Measurements from ENCODE around the gene OPRD1.
A peak's percentile ranks its signal among the peaks of the same experiment; 100 is the strongest.
"Not testable (repeated sequence)": the region's sequence is repeated elsewhere in the genome, so short reads cannot be mapped to it uniquely, and the experiment has no call there.

Gene OPRD1

GRCh38 chr1:28811766-28812668, at the start of gene OPRD1:
Gene OPRD1 (plus strand): TSS chr1:28812170. CDS start chr1:28812384, 214 bp downstream.
- DNase-seq (ENCODE audit: low read depth): no peak

GRCh38 chr1:28766532-28767183, 45.3 kb upstream of the OPRD1 start:
- no peak for DNase-seq (ENCODE audit: low read depth)

DNA sequence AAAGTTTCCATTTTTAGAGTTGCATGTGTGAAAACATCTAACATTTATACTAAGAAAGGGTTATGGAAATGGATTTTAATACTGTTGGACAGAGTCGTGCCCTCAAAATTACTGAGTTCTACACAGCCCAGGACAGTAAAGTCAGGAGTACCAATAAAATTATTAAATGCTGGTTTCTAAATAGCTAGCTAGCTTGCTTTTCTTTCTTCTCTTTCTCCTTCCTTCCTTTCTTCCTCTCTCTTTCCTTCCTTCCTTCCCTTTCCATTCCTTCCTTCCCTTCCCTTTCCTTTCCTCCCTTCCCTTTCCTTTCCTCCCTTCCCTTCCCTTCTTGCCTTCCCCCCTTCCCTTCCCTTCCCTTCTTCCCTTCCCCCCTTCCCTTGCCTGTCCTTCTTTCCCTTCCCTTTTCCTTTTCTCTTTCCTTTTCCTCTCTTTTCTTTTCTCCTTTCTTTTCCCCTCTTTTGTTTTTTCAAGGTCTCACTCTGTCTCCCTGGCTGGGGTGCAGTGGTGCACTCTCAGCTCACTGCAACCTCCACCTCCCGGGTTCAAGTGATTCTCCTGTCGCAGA, 41.3 kb upstream of the OPRD1 start:
- DNase-seq (ENCODE audit: low read depth): no peak

DNA sequence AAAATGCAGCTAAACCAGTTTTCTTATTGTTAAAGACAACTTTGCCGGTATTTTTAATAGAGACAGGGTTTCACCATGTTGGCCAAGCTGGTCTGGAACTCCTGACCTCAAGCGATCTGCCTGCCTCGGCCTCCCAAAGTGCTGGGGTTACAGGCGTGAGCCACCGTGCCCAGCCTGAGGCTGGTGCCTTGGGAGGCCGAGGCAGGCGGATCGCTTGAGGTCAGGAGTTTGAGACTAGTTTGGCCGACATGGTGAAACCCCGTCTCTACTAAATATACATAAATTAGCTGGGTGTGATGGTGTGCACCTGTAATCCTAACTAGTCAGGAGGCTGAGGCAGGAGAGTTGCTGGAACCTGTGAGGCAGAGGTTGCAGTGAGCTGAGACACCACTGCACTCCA, 40.0 kb upstream of the OPRD1 start:
- DNase-seq (ENCODE audit: low read depth): not testable (repeated sequence)

DNA sequence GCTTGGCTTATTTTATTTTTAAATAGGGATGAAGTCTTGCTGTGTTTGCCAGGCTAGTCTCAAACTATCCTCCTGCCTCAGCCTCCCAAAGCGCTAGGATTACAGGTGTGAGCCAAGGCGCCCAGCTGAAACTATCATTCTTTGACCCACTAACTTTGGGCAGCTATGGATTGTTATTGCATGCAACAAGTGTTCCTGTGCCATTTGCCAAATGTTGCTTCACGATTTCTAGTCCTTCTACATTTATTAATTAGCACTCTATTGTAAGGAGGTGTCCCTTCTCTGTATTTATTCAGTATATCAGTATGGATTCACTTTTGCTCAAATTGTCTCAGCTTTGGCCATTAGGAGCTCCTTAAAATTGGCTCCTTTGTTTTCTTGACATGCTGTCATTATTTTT, 38.9 kb upstream of the OPRD1 start:
- DNase-seq (ENCODE audit: low read depth): no peak

DNA sequence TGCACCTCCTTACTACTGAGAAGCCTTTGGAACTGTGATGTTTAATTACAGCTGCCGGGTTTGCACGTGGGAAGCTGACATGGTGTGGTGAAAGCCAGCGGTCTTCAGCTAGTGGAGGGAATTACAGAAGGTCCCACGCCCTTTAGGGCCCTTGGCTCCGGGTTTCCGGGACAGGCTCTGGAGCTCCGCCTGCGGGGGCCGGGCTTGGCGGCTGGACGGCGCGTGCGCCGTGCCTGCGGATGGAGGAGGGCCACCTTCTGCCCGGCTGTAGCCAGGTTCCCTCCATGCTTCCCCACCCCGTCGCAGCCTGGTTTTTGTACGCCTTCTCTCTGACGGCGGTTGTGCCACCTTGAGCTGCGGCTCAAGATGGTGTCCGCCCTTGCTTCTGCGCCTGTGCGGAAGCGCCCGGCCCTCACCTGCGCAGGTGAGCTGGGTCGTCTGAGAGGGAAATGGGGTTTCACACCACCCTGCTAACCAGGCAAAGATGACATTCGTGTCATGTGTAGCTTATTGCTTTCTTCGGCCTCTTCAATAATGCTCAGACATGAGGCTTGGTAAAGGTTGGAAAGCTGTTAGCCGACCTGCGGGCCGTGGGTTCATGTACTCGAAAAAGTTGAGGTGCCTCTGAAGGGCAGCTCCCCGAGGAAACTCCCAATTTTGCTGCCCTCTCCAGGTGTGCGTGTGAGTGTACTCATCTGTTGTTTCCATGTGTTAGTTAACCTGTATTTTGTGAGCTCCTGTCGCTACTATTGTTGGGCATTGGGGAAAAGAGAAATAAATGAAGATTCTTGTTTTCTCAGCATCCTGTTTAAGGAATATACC, 36.6 kb upstream of the OPRD1 start:
- peak; percentile 46 for DNase-seq (ENCODE audit: low read depth)

- no peak for DNase-seq (ENCODE audit: low read depth)
Observed at GRCh38 chr1:28776341-28776740, 35.6 kb upstream of the OPRD1 start.

GRCh38 chr1:28778021-28778420, 33.9 kb upstream of the OPRD1 start:
- no peak for DNase-seq (ENCODE audit: low read depth)

GRCh38 chr1:28779751-28780408, 32.1 kb upstream of the OPRD1 start:
- no peak for DNase-seq (ENCODE audit: low read depth)

DNA sequence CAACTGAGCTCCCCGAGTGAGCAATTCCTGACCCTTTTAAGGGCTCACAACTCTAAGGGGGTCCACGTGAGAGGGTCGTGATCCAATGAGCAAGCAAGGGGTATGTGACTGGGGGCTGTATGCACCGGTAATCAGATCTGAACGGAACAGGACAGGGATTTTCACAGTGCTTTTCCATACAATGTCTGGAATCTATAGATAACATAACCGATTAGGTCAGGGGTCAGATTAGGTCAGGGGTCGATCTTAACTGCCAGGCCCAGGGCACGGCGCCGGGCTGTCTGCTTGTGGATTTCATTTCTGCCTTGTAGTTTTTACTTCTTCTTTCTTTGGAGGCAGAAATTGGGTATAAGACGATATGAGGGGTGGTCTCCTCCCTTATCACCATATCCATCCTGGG, 30.7 kb upstream of the OPRD1 start:
- DNase-seq (ENCODE audit: low read depth): no peak

DNA sequence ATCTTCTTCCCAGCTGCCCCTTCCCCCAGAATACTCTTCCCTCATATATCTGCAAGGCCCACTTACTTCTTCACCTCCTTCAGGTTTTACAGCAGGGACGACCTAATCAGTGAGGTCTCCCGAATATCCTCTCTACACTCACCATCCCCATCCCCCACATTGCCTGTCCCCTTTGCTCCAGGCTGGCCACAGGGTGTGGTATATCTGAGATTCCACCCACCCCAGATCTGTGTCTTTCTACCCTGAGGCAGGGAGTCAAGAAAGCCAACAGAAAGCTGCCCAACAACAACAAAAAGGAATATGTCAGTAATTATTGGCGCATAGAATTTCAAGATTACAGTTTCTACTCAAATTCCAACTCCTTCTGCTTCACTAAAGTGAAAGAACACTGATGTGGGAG, 30.0 kb upstream of the OPRD1 start:
- DNase-seq (ENCODE audit: low read depth): no peak

DNA sequence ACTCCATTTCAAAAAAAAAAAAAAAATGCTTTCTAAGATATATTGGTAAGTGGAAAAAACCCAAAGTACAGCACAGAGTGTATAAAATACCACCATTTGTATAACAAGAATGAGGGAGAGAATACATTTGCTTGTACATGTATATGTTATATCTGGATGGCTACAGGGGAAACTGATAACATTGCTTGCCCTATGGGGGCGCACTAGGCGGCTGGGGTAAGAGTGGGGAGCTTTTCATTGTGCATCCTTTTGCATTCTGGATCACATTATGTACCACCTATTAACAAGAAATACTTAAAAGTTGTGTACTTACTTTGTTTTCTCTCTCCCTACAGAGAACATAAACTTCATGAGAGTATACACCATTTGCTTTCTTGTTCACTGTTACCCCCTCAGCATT, 28.6 kb upstream of the OPRD1 start:
- DNase-seq (ENCODE audit: low read depth): no peak

GRCh38 chr1:28789412-28789811, 22.6 kb upstream of the OPRD1 start:
- DNase-seq (ENCODE audit: low read depth): no peak

GRCh38 chr1:28789816-28790215, 22.2 kb upstream of the OPRD1 start:
- DNase-seq (ENCODE audit: low read depth): no peak

- DNase-seq (ENCODE audit: low read depth): no peak
Observed at GRCh38 chr1:28790377-28791035, 21.5 kb upstream of the OPRD1 start.

DNA sequence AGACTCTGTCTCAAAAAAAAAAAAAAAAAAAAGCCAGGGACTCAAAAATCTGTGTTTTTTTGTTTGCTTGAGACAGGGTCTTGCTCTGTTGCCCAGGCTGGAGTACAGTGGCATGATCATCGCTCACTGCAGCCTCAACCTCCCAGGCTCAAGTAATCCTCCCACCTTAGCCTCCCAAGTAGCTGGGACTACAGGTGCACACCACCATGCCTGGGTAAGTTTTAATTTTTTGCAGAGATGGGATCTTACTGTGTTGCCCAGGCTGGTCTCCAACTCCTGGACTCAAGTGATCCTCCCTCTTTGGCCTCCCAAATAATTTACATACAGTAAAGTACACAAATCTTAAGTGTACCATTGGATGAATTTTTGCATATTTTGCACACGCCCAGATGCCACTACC, 20.0 kb upstream of the OPRD1 start:
- not testable (repeated sequence) for DNase-seq (ENCODE audit: low read depth)

- DNase-seq (ENCODE audit: low read depth): no peak
Observed at GRCh38 chr1:28792644-28793121, 19.3 kb upstream of the OPRD1 start.

DNA sequence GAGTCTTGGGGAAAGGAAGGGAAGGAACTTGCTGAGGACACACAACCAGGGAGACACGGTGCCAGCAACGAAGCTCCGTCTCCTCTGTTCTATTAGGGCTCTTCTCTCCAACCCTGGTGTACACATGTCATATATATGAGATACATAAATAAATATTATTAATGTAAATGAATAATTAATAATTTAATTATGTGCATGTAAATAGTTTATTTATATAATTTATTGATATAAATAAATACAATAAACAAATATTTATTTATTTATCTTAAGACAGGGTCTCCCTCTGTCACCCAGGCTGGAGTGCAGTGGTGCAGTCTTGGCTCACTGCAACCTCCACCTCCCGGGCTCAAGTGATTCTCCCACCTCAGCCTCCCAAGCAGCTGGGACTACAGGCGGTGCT, 17.4 kb upstream of the OPRD1 start:
- DNase-seq (ENCODE audit: low read depth): not testable (repeated sequence)

DNA sequence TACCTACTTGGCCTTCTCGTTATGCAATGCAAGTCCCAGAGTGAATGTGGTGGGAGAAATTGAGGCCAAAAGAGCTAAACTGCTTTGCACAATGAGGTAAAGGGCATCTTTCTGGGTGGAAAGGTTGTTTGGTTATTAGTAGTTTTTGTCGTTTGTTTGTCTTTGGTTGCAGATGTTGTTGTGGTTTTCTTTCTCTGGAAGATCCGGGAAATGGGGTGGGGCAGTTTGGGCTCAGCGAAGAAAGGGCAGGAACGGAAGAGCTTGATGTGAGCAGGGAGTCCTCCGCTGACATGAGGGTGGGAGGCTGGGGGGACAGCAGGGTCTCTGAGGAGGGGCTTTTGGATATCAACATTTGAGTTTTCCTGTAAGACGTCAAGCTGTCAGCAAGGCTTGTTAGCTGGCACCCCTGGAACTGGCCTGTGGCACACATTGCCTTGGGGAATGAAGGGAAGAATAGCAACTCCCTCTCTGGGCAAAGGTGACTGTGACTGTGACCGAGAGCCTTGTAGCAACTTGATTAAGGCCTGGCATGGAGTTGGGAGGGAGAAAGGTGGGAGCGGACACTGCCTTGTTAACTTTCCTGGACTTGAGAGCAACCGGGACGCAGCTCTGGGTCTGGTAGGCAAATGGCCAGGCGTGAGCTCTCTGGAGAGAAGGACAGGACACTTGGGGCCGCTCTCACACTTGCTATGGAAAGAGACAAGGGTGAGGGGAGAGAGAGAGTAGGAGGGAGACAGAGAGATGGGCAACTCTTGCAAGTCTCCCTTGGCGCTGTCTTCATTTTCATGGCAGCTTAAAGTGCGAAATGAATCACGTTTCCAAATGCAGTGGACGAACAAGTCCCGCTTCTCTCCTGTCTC, 15.4 kb upstream of the OPRD1 start:
- DNase-seq (ENCODE audit: low read depth): no peak

DNA sequence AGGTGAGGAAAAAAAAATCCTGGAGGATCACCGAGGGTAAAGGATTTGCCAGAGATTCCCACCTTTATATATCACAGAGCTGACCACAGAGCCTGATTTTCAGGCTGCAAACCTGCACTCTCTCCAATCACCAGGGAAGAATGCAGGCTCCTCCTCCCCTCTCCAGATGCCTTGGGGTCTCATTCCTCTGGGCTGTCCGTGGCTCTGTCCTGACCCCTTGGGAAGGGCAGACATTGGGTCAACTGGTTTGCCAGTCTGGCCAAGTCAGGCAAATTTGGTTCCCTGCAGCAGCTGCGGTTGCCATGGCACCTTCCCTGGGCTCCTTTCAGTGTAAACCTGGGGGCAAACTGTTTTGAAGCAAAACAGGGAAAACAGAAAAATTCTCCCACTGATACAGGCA, 11.6 kb upstream of the OPRD1 start:
- DNase-seq (ENCODE audit: low read depth): no peak

Measured in activated T-cell treated with anti-CD3 and anti-CD28 coated beads for 24 hours (primary cell).